Tibial nerve (tissue), 4 donors: ENCODE measurements around the gene SRRD.

Experiments
- EP300 ChIP-seq, 2 donors: sonication (generic); formaldehyde crosslinking; IDR thresholded peaks; one replicate each; pipeline ENCODE4 v1.6.1; 2017; ENCODE audit warnings: antibody characterized with exemption in 2 of 2, mild to moderate bottlenecking in 1 of 2
- POLR2A ChIP-seq, 2 donors: fragments of 450-650 bp; IDR thresholded peaks; one replicate each; pipeline ENCODE4 v1.6.1; 2017; ENCODE audit warnings: antibody characterized with exemption in 2 of 2, mild to moderate bottlenecking in 2 of 2, moderate library complexity in 2 of 2
- TF ChIP-seq, protein P1 (sequence below), 5 experiments: fragments of 200-600 bp in 3 of 5; fragments of 450-650 bp in 2 of 5; sonication (generic) in 3 of 5; IDR thresholded peaks; one replicate each; pipeline ENCODE4 v1.5.1; 2016 to 2019; ENCODE audit warnings: antibody characterized with exemption in 5 of 5, mild to moderate bottlenecking in 3 of 5, moderate library complexity in 2 of 5

DNA sequence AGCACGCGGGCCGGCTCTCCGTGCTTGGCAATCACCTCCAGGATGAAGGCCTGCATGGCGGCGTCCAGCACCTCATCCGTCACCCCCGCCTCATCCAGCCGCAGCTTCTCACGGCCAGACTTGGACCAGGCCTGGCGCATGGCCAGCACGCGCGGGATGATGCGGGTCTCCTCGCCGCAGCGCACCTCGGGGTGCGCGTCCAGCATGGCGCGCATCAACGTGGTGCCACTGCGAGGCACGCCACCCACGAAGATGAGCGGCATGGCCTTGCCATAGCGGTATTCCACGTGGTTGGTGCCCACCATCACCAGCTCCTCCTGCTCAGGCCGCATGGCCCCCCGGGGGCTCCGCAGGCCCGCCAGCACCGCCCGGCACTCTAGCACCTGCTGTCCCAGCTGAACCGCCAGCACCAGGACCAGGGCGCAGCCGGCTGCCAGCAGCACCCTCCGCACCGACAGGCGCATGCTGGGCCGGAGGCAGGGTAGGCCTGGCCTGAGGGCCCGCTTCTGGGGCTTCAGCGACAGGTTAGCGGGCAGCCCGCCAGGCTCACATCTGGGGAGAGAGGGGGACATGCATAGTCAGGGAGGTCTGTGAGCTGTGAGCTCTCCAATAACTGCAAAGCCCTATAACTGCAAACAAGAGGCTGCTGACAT lies 57.6 kb downstream of the SRRD start:
- TF ChIP-seq, protein P1, sequence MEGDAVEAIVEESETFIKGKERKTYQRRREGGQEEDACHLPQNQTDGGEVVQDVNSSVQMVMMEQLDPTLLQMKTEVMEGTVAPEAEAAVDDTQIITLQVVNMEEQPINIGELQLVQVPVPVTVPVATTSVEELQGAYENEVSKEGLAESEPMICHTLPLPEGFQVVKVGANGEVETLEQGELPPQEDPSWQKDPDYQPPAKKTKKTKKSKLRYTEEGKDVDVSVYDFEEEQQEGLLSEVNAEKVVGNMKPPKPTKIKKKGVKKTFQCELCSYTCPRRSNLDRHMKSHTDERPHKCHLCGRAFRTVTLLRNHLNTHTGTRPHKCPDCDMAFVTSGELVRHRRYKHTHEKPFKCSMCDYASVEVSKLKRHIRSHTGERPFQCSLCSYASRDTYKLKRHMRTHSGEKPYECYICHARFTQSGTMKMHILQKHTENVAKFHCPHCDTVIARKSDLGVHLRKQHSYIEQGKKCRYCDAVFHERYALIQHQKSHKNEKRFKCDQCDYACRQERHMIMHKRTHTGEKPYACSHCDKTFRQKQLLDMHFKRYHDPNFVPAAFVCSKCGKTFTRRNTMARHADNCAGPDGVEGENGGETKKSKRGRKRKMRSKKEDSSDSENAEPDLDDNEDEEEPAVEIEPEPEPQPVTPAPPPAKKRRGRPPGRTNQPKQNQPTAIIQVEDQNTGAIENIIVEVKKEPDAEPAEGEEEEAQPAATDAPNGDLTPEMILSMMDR (IDR thresholded peaks at IDR 0.05): no peak
- TF ChIP-seq POLR2A (IDR thresholded peaks at IDR 0.05) (no peak), EP300 (IDR thresholded peaks at IDR 0.05) (no peak)
